Common myeloid progenitor, CD34-positive (primary cell): Measurements from ENCODE around the gene C1orf21.

ENCODE experiments used
- CTCF ChIA-PET: fragments of 350-600 bp; sonication (Branson Sonifier 250); formaldehyde crosslinking; loops from one replicate; lab custom pipeline; 2021; ENCODE audit warnings: antibody characterized with exemption; lab: Charles Lee
- POLR2A ChIA-PET: fragments of 350-600 bp; sonication (Branson Sonifier 250); formaldehyde crosslinking; loops from one replicate; lab custom pipeline; 2021; ENCODE audit warnings: antibody characterized with exemption; lab: Charles Lee
- DNase-seq, 3 donors: peaks; one replicate each; pipeline versions ENCODE4 v3.0.0 to v3.0.0-alpha.2; 2013
- H3K27ac ChIP-seq, 2 experiments: 1 replicate in 1 of 2; 2 replicates in 1 of 2; pipeline ENCODE4 v1.7.0; 2013; ENCODE audit warnings: inconsistent platforms in 2 of 2, low read length in 2 of 2, mild to moderate bottlenecking in 2 of 2, low read depth in 1 of 2, moderate library complexity in 1 of 2; ENCODE audit not compliant: severe bottlenecking in 2 of 2, insufficient read depth in 1 of 2, poor library complexity in 1 of 2
- H3K27me3 ChIP-seq, 5 experiments: replicated peaks in 2 of 5; 1 replicate in 3 of 5; 2 replicates in 2 of 5; pipeline versions ENCODE4 v1.6.1 to v1.7.0; 2013; ENCODE audit warnings: low read length in 4 of 5, mild to moderate bottlenecking in 2 of 5, moderate library complexity in 2 of 5, inconsistent platforms in 1 of 5; ENCODE audit not compliant: insufficient read depth in 5 of 5, control insufficient read depth in 4 of 5
- H3K36me3 ChIP-seq, 4 experiments: 1 replicate in 2 of 4; 2 replicates in 2 of 4; pipeline versions ENCODE4 v1.6.1 to v1.7.0; 2013; ENCODE audit warnings: low read length in 3 of 4, control low read depth in 1 of 4, mild to moderate bottlenecking in 1 of 4; ENCODE audit not compliant: control insufficient read depth in 4 of 4, insufficient read depth in 4 of 4
- H3K4me1 ChIP-seq, 4 experiments: 1 replicate in 3 of 4; 2 replicates in 1 of 4; pipeline versions ENCODE4 v1.6.1 to v1.7.1; 2013; ENCODE audit warnings: low read length in 3 of 4, mild to moderate bottlenecking in 3 of 4, control low read depth in 1 of 4, inconsistent platforms in 1 of 4, moderate library complexity in 1 of 4; ENCODE audit not compliant: control insufficient read depth in 4 of 4, insufficient read depth in 4 of 4; ENCODE audit errors: control extremely low read depth in 1 of 4
- H3K4me3 ChIP-seq, 7 experiments: 1 replicate in 4 of 7; 2 replicates in 3 of 7; pipeline versions ENCODE4 v1.5.1 to v1.7.0; 2013; ENCODE audit warnings: mild to moderate bottlenecking in 7 of 7, low read length in 6 of 7, moderate library complexity in 6 of 7, inconsistent platforms in 2 of 7, low read depth in 2 of 7, control low read depth in 1 of 7; ENCODE audit not compliant: insufficient read depth in 4 of 7, control insufficient read depth in 1 of 7; ENCODE audit errors: extremely low read depth in 1 of 7
- H3K9me3 ChIP-seq, 5 experiments: 1 replicate in 4 of 5; 2 replicates in 1 of 5; pipeline versions ENCODE4 v1.6.1 to v1.7.1; 2013; ENCODE audit warnings: low read length in 4 of 5, mild to moderate bottlenecking in 2 of 5, inconsistent platforms in 1 of 5, low read depth in 1 of 5, moderate library complexity in 1 of 5; ENCODE audit not compliant: control insufficient read depth in 4 of 5, insufficient read depth in 2 of 5; ENCODE audit errors: control extremely low read depth in 1 of 5
- WGBS: methylation state at CpG from one replicate; pipeline ENCODE4 v1.1.5; 2013; ENCODE audit not compliant: insufficient coverage; 5-methylcytosine and 5-hydroxymethylcytosine counted together

Gene C1orf21

GRCh38 chr1:184630679-184631060 lies 243.8 kb downstream of the C1orf21 start:
- no peak for DNase-seq
- POLR2A ChIA-PET, result no interaction called here
- no peaks in the 10 kb centered on the region for H3K9me3 ChIP-seq
- H3K4me3 ChIP-seq, result no peak overlapping the region
- H3K27me3 ChIP-seq, result no peaks in the 10 kb centered on the region
- no peaks in the 10 kb centered on the region for H3K36me3 ChIP-seq
- CTCF ChIA-PET, result interaction anchor here (1.4 kb wide), 1 partner anchor 33 kb away, joined by 5 read pairs; no protein-coding TSS in a partner anchor
- H3K27ac ChIP-seq, result no peak overlapping the region
- H3K4me1 ChIP-seq, result no peaks in the 10 kb centered on the region
- WGBS, result 84% methylated on average over 5 of the region's 5 CpGs

GRCh38 chr1:184632415-184633175 lies 245.8 kb downstream of the C1orf21 start:
- no peak overlapping the region for H3K27ac ChIP-seq
- no peaks in the 10 kb centered on the region for H3K27me3 ChIP-seq
- H3K4me1 ChIP-seq, result no peaks in the 10 kb centered on the region
- WGBS, result 99% methylated on average over 7 of the region's 8 CpGs
- no peak overlapping the region for H3K4me3 ChIP-seq
- ChIA-PET POLR2A (no interaction called here), CTCF (interaction anchor here (0.7 to 1.2 kb wide), 3 partner anchors 12 to 556 kb away, joined by 3 to 4 read pairs (median 3); no protein-coding TSS in a partner anchor)
- H3K36me3 ChIP-seq, result no peaks in the 10 kb centered on the region
- DNase-seq, result no peak
- H3K9me3 ChIP-seq, result peaks cover 0 to 3% (median 0%) of the 10 kb centered on the region in 5 experiments

- 82% methylated on average over 4 of the region's 4 CpGs for WGBS
- ChIA-PET POLR2A (no interaction called here), CTCF (no interaction called here)
- no peak for DNase-seq
- Histone ChIP-seq H3K4me3 (no peak overlapping the region), H3K4me1 (no peaks in the 10 kb centered on the region), H3K36me3 (no peaks in the 10 kb centered on the region), H3K27me3 (no peaks in the 10 kb centered on the region), H3K27ac (no peak overlapping the region), H3K9me3 (peaks cover 0 to 3% (median 0%) of the 10 kb centered on the region in 5 experiments)
Observed at GRCh38 chr1:184633785-184634184, 247.0 kb downstream of the C1orf21 start.

- Histone ChIP-seq H3K27me3 (no peaks in the 10 kb centered on the region), H3K4me1 (no peaks in the 10 kb centered on the region), H3K36me3 (no peaks in the 10 kb centered on the region), H3K4me3 (no peak overlapping the region), H3K9me3 (peaks cover 0 to 3% (median 0%) of the 10 kb centered on the region in 5 experiments), H3K27ac (no peak overlapping the region)
- CTCF ChIA-PET, result no interaction called here
- WGBS, result no CpG with 5 or more reads among the region's 1 CpG
- no peak for DNase-seq
- POLR2A ChIA-PET, result no interaction called here
Observed at GRCh38 chr1:184634296-184634695, 247.5 kb downstream of the C1orf21 start.

GRCh38 chr1:184635347-184635979 lies 248.6 kb downstream of the C1orf21 start:
- ChIA-PET CTCF (no interaction called here), POLR2A (no interaction called here)
- no peak for DNase-seq
- no peaks in the 10 kb centered on the region for H3K36me3 ChIP-seq
- H3K27me3 ChIP-seq, result no peaks in the 10 kb centered on the region
- no peaks in the 10 kb centered on the region for H3K4me1 ChIP-seq
- H3K4me3 ChIP-seq, result no peak overlapping the region
- WGBS, result 100% methylated on average over 5 of the region's 6 CpGs
- no peak overlapping the region for H3K27ac ChIP-seq
- peaks cover 0 to 3% (median 0%) of the 10 kb centered on the region in 5 experiments for H3K9me3 ChIP-seq

- H3K27ac ChIP-seq, result no peak overlapping the region
- no peaks in the 10 kb centered on the region for H3K36me3 ChIP-seq
- no peak overlapping the region for H3K4me3 ChIP-seq
- 100% methylated on average over 2 of the region's 6 CpGs for WGBS
- no peak for DNase-seq
- CTCF ChIA-PET, result no interaction called here
- no peaks in the 10 kb centered on the region for H3K27me3 ChIP-seq
- H3K9me3 ChIP-seq, result peaks cover 0 to 3% (median 0%) of the 10 kb centered on the region in 5 experiments
- POLR2A ChIA-PET, result no interaction called here
- no peaks in the 10 kb centered on the region for H3K4me1 ChIP-seq
Observed at GRCh38 chr1:184635980-184636431, 249.2 kb downstream of the C1orf21 start.

- WGBS, result no CpG with 5 or more reads among the region's 2 CpGs
- no peaks in the 10 kb centered on the region for H3K36me3 ChIP-seq
- peaks cover 0 to 3% (median 0%) of the 10 kb centered on the region in 5 experiments for H3K9me3 ChIP-seq
- H3K27me3 ChIP-seq, result no peaks in the 10 kb centered on the region
- CTCF ChIA-PET, result no interaction called here
- H3K27ac ChIP-seq, result no peak overlapping the region
- peaks cover 0 to 8% (median 2%) of the 10 kb centered on the region in 4 experiments for H3K4me1 ChIP-seq
- H3K4me3 ChIP-seq, result no peak overlapping the region
- no peak for DNase-seq
- POLR2A ChIA-PET, result no interaction called here
Observed at GRCh38 chr1:184637664-184638240, 250.9 kb downstream of the C1orf21 start.
